NT2/D1 (cell line): ENCODE data around the gene ISX.

ENCODE experiments used
- YY1 ChIP-seq: IDR thresholded peaks from 2 replicates; pipeline ENCODE4 v1.6.1; 2011; ENCODE audit not compliant: insufficient read length, insufficient read depth
- ZNF274 ChIP-seq: IDR thresholded peaks from 2 replicates; pipeline ENCODE4 v1.6.1; 2011; ENCODE audit warnings: mild to moderate bottlenecking, low read depth, low read length

- TF ChIP-seq ZNF274 (no peak), YY1 (no peak)
Observed at GRCh38 chr22:35024364-35024692, 41.6 kb upstream of the ISX start.
